Heart left ventricle (tissue), 16 donors: ENCODE data around the gene WLS. TPM values are rescaled to one million over a fixed set of nuclear protein-coding genes. Genes with fewer than 3 reads are reported as not detected.
A peak's percentile ranks its signal among the peaks of the same experiment; 100 is the strongest.

Experiments used
- ATAC-seq, 4 donors: fragments of 200-7000 bp; cut with Tn5 transposase; one replicate each; pipeline ENCODE4 v1.9.1; 2020 to 2022; ENCODE audit warnings: moderate library complexity in 4 of 4, mild to moderate bottlenecking in 3 of 4, moderate number of reproducible peaks in 1 of 4
- DNase-seq, 5 donors: peaks; one replicate each; pipeline ENCODE4 v3.0.0-alpha.2; 2020
- H3K27ac ChIP-seq, 12 donors: fragments of 200-600 bp; sonication (generic) in 4 of 12; one replicate each; pipeline versions ENCODE4 v1.5.0 to v1.8.0; 2016 to 2022; ENCODE audit warnings: mild to moderate bottlenecking in 2 of 12
- H3K27me3 ChIP-seq, 9 donors: fragments of 200-600 bp; sonication (generic) in 2 of 9; one replicate each; pipeline versions ENCODE4 v1.5.1 to v1.8.0; 2016 to 2022; ENCODE audit warnings: mild to moderate bottlenecking in 3 of 9
- H3K36me3 ChIP-seq, 9 donors: fragments of 200-600 bp; sonication (generic) in 2 of 9; one replicate each; pipeline versions ENCODE4 v1.5.0 to v1.8.0; 2018 to 2022; ENCODE audit warnings: mild to moderate bottlenecking in 2 of 9
- H3K4me1 ChIP-seq, 12 donors: fragments of 200-600 bp; sonication (generic) in 4 of 12; one replicate each; pipeline versions ENCODE4 v1.5.0 to v1.8.0; 2016 to 2022; ENCODE audit warnings: mild to moderate bottlenecking in 3 of 12
- H3K4me3 ChIP-seq, 12 donors: fragments of 200-600 bp; sonication (generic) in 4 of 12; one replicate each; pipeline versions ENCODE4 v1.5.0 to v1.8.0; 2017 to 2022; ENCODE audit warnings: mild to moderate bottlenecking in 9 of 12, moderate library complexity in 4 of 12
- H3K9me3 ChIP-seq, 12 donors: fragments of 200-600 bp; sonication (generic) in 4 of 12; one replicate each; pipeline versions ENCODE4 v1.5.0 to v1.8.0; 2016 to 2022; ENCODE audit warnings: mild to moderate bottlenecking in 1 of 12
- POLR2A ChIP-seq, 2 donors: fragments of 450-650 bp; IDR thresholded peaks; one replicate each; pipeline ENCODE4 v1.6.1; 2017; ENCODE audit warnings: antibody characterized with exemption in 2 of 2, mild to moderate bottlenecking in 2 of 2, moderate library complexity in 2 of 2
- WGBS, 4 donors: extraction: QIAGEN DNeasy Blood & Tissue Kit in 2 of 4; methylation state at CpG; one replicate each; pipeline versions ENCODE4 v1.1.5 to v1.1.7; 2013 to 2018; 5-methylcytosine and 5-hydroxymethylcytosine counted together
- intact Hi-C, 10 donors: fragments of 100-400 bp; cut with DNase I; formaldehyde crosslinking; loops; one replicate each; pipeline versions ENCODE4 v1.11.1 to v1.14.2; 2022
- polyA plus RNA-seq, 2 donors: library from polyadenylated mRNA; stranded (reverse); fragments of 200-250 nt; gene quantifications; one replicate each; pipeline ENCODE4 v1.2.3, GENCODE V29; 2013
- total RNA-seq, 9 donors: library from RNA; depleted of rRNA in 2 of 9; stranded (reverse); fragments of >200 nt in 2 of 9; fragmentation: NEBNext Ultra II Directional in 3 of 9; extraction: Animal tissue kit (Norgen Biotek cat#: 25700) in 3 of 9; gene quantifications; one replicate each; pipeline versions ENCODE4 v1.1.0 to v1.2.4, GENCODE V29; 2016 to 2023
- TF ChIP-seq, protein P1 (sequence below), 12 donors: fragments of 200-600 bp; sonication (generic) in 4 of 12; IDR thresholded peaks; one replicate each; pipeline versions ENCODE4 v1.5.0 to v1.8.0; 2018 to 2022; ENCODE audit warnings: antibody characterized with exemption in 12 of 12, mild to moderate bottlenecking in 5 of 12
- donor health status: ischemic (EF 13 %, LVEDD 7.1; RV severe dilation, severe dysfunction).
- donor health status: healthy with polysubstance abuse.
- donor health status: DM: no; HTN: yes; CAD: no.
- donor health status: DM: no; HTN: no; CAD: no.
- donor health status: ischemic (EF 25% LVEDD 6.9; RV normal size, moderate dysfunction).
- donor health status: ischemic (EF 25% LVEDD 5.7; RV mildly dilated, moderate dysfunction).
- donor health status: healthy.
- donor health status: DM: yes; HTN: yes; CAD: no.
- donor health status: ischemic (EF 35%, LVEDD 5.7; RV mildly dilated, moderate dysfunction).
- donor health status: nonischemic (EF 11% LVEDD 7.7; RV severe dilation, severe dysfunction).
- donor health status: DM: yes; HTN: yes; CAD: no.
- donor health status: PGD.
- donor health status: ischemic (EF 29% LVEDD 5.4; RV normal size, mild dysfunction).
- donor health status: nonischemic (EF 23%, LVEDD 6.1; RV moderate dilation, normal function).

Gene WLS
- total and polyA plus RNA-seq, 11 donors: 36.5 to 115 (median 101) TPM

DNA sequence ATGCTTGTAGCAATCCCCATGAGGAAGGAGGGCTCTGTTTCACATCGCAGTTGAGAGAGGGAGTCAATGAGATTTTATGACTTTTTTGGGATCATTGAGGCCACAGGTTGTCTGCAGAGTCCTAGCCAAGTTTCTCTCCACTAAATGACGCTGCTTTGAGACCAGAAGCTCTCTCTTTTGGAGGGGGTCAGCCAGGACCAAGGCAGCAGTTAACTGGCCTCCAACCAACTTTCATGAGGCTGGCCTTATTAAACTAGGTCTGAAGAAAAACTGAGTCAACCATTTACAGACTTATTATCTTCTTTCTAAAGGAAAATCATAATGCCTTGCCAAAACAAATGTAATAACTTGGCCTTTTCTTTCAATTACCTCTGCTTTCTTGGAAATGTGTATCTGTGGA lies 8.6 kb downstream of the WLS start:
- Histone ChIP-seq H3K27ac (peak overlapping the region in 4 of 12 donors; percentile 11 to 72 (median 44)), H3K9me3 (no peaks in the 10 kb centered on the region), H3K4me3 (no peak overlapping the region), H3K4me1 (peaks cover 0 to 48% (median 21%) of the 10 kb centered on the region in 12 donors), H3K36me3 (no peaks in the 10 kb centered on the region), H3K27me3 (no peaks in the 10 kb centered on the region)
- intact Hi-C loops: no loop called here
- peak; percentile 39 to 83 (median 67) for ATAC-seq
- peak in 4 of 5 donors; percentile 28 to 51 (median 40) for DNase-seq
- 67 to 82% (median 76%) methylated on average over 2 of the region's 2 CpGs for WGBS, 4 donors
- TF ChIP-seq POLR2A (IDR thresholded peaks at IDR 0.05): no peak
- TF ChIP-seq, protein P1, sequence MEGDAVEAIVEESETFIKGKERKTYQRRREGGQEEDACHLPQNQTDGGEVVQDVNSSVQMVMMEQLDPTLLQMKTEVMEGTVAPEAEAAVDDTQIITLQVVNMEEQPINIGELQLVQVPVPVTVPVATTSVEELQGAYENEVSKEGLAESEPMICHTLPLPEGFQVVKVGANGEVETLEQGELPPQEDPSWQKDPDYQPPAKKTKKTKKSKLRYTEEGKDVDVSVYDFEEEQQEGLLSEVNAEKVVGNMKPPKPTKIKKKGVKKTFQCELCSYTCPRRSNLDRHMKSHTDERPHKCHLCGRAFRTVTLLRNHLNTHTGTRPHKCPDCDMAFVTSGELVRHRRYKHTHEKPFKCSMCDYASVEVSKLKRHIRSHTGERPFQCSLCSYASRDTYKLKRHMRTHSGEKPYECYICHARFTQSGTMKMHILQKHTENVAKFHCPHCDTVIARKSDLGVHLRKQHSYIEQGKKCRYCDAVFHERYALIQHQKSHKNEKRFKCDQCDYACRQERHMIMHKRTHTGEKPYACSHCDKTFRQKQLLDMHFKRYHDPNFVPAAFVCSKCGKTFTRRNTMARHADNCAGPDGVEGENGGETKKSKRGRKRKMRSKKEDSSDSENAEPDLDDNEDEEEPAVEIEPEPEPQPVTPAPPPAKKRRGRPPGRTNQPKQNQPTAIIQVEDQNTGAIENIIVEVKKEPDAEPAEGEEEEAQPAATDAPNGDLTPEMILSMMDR (IDR thresholded peaks at IDR 0.05): no peak

DNA sequence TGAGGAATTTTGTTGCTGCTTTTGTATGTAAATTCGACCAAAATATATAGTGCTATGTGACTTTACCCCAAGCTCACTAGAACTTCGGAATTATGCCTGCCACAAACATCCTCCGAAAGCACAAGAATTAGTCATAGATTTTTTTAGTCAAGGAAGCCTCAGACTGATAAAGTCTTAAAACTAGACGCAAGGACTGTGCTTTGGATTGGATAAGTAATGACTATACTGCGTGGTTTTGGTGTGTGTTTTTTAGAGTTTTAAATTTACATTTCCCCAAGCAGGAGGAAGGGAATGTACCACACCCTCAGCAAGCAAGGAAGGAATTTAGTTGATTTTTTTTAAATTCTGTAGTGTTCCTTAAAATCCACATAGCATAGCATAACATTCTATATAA lies 10.3 kb downstream of the WLS start:
- H3K4me3 ChIP-seq: no peak overlapping the region
- TF ChIP-seq POLR2A (IDR thresholded peaks at IDR 0.05): no peak
- TF ChIP-seq, protein P1 (IDR thresholded peaks at IDR 0.05): no peak
- H3K36me3 ChIP-seq: no peaks in the 10 kb centered on the region
- H3K4me1 ChIP-seq: peaks cover 0 to 52% (median 18%) of the 10 kb centered on the region in 12 donors
- ATAC-seq (peak in 1 of 4 donors; percentile 33), DNase-seq (no peak)
- WGBS, 4 donors: 61 to 73% (median 69%) methylated on average over 5 of the region's 5 CpGs
- H3K27me3 ChIP-seq: no peaks in the 10 kb centered on the region
- intact Hi-C loops: no loop called here
- peak overlapping the region in 1 of 12 donors; percentile 72 for H3K27ac ChIP-seq
- no peaks in the 10 kb centered on the region for H3K9me3 ChIP-seq

- 73 to 77% (median 75%) methylated on average over 4 of the region's 4 CpGs for WGBS, 4 donors
- Histone ChIP-seq H3K4me3 (no peak overlapping the region), H3K36me3 (no peaks in the 10 kb centered on the region), H3K27ac (peak overlapping the region in 2 of 12 donors; percentile 33 to 72), H3K27me3 (no peaks in the 10 kb centered on the region), H3K4me1 (peaks cover 0 to 59% (median 21%) of the 10 kb centered on the region in 12 donors), H3K9me3 (no peaks in the 10 kb centered on the region)
- TF ChIP-seq POLR2A (IDR thresholded peaks at IDR 0.05): no peak
- TF ChIP-seq, protein P1 (IDR thresholded peaks at IDR 0.05): no peak
- DNase-seq: no peak
- ATAC-seq: no peak
- intact Hi-C loops: no loop called here
Measured at GRCh38 chr1:68221001-68221979, 11.0 kb downstream of the WLS start.

GRCh38 chr1:68220420-68220819 lies 11.9 kb downstream of the WLS start:
- TF ChIP-seq POLR2A (IDR thresholded peaks at IDR 0.05): no peak
- TF ChIP-seq, protein P1 (IDR thresholded peaks at IDR 0.05): no peak
- Histone ChIP-seq H3K9me3 (no peaks in the 10 kb centered on the region), H3K4me1 (peaks cover 0 to 68% (median 23%) of the 10 kb centered on the region in 12 donors), H3K4me3 (no peak overlapping the region), H3K36me3 (no peaks in the 10 kb centered on the region), H3K27ac (peak overlapping the region in 1 of 12 donors; percentile 72), H3K27me3 (no peaks in the 10 kb centered on the region)
- no peak for DNase-seq
- WGBS, 4 donors: 71 to 94% (median 81%) methylated on average over 4 of the region's 4 CpGs
- intact Hi-C loops: no loop called here
- ATAC-seq: no peak
